Measurements from ENCODE around the gene SLC25A10.

GRCh38 chr17:81696218-81696941, 15.7 kb upstream of the SLC25A10 start:
- TF ChIP-seq CTCF (IDR thresholded peaks at IDR 0.05) (no peak), POLR2A (IDR thresholded peaks at IDR 0.05) (no peak)
